Natural killer cell treated with Interleukin-12 subunit alpha and Interleukin-12 subunit beta and Interleukin-15 and Interleukin-18, amount 100 ng/mL, for 72 hours (primary cell): ENCODE measurements around the gene ADH1C. TPM values are rescaled to one million over a fixed set of nuclear protein-coding genes. Genes with fewer than 3 reads are reported as not detected.
A peak's percentile ranks its signal among the peaks of the same experiment; 100 is the strongest.
"Not testable (repeated sequence)": the region's sequence is repeated elsewhere in the genome, so short reads cannot be mapped to it uniquely, and the experiment has no call there.

Source experiments
- ATAC-seq, 2 donors: fragments of 150-1000 bp; cut with Tn5 transposase in 1 of 2; sonication (Bioruptor Pico), chemical (Tn5 transposase) in 1 of 2; 2 replicates each; pipeline ENCODE4 v1.10.0; 2021
- DNase-seq: peaks from one replicate; pipeline ENCODE4 v3.0.0; 2022; ENCODE audit warnings: low spot score
- H3K27ac Mint-ChIP-seq, 2 donors: 1 replicate in 1 of 2; 2 replicates in 1 of 2; pipeline ENCODE4 v1.8.0; 2022; ENCODE audit warnings: mixed read lengths in 2 of 2, mild to moderate bottlenecking in 1 of 2, moderate library complexity in 1 of 2
- H3K27me3 Mint-ChIP-seq, 2 donors: 1 replicate in 1 of 2; 2 replicates in 1 of 2; pipeline ENCODE4 v1.8.0; 2022; ENCODE audit warnings: mixed read lengths in 2 of 2
- H3K36me3 Mint-ChIP-seq: one replicate; pipeline ENCODE4 v1.8.0; 2022; ENCODE audit warnings: mixed read lengths
- H3K4me1 Mint-ChIP-seq, 2 donors: 1 replicate in 1 of 2; 2 replicates in 1 of 2; pipeline ENCODE4 v1.8.0; 2022; ENCODE audit warnings: low read depth in 2 of 2, mixed read lengths in 2 of 2, mild to moderate bottlenecking in 1 of 2
- H3K4me3 Mint-ChIP-seq: one replicate; pipeline ENCODE4 v1.8.0; 2022; ENCODE audit warnings: mixed read lengths
- H3K9me3 Mint-ChIP-seq: 2 replicates; pipeline ENCODE4 v1.8.0; 2022; ENCODE audit warnings: mixed read lengths
- total RNA-seq, 2 donors: library from RNA; stranded (reverse); gene quantifications; one replicate each; pipeline ENCODE4 v1.2.3, GENCODE V29; 2022

ADH1C gene
- total RNA-seq, 2 donors from 2014 or later = not detected

- no peaks in the 10 kb centered on the region for H3K9me3 Mint-ChIP-seq
These were observed 11.1 kb downstream of the ADH1C start for GRCh38 chr4:99341426-99341825.

DNA sequence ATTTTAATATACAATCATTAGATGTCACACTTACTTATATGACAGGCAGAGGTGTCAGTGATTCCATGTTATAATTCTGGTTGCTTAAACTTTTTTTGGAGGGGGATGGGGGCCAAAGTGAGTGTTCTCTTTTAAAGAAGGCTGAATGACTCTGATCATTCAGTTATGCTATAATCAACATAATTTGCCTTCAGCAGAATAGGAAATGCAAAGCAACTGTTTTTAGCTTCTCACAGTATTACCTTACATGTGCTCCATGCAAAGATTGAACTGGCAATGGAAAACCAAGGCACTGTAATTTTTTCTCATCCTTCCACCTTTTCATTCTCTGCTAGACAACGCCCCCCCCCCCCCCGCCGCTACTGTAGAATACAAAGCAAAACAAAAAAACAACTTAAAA, 13.4 kb downstream of the ADH1C start:
- H3K4me3 Mint-ChIP-seq = no peak overlapping the region
- ATAC-seq (no peak), DNase-seq (no peak)
- no peaks in the 10 kb centered on the region for H3K4me1 Mint-ChIP-seq
- H3K27ac Mint-ChIP-seq = no peak overlapping the region
- H3K9me3 Mint-ChIP-seq = peaks cover 3% of the 10 kb centered on the region
- H3K36me3 Mint-ChIP-seq = no peaks in the 10 kb centered on the region
- H3K27me3 Mint-ChIP-seq = peaks cover 0 to 12% of the 10 kb centered on the region in 2 donors

More at GRCh38 chr4:99341426-99341825, 11.1 kb downstream of the ADH1C start:
- no peak for DNase-seq
- Mint-ChIP-seq H3K4me1 (no peaks in the 10 kb centered on the region), H3K4me3 (no peak overlapping the region), H3K27ac (no peak overlapping the region), H3K27me3 (peaks cover 0 to 2% of the 10 kb centered on the region in 2 donors), H3K36me3 (no peaks in the 10 kb centered on the region)
- no peak for ATAC-seq

GRCh38 chr4:99336553-99336952, 16.0 kb downstream of the ADH1C start:
- DNase-seq = no peak
- Mint-ChIP-seq H3K9me3 (peaks cover 3% of the 10 kb centered on the region), H3K36me3 (no peaks in the 10 kb centered on the region), H3K4me1 (no peaks in the 10 kb centered on the region), H3K27ac (no peak overlapping the region), H3K27me3 (peaks cover 0 to 12% of the 10 kb centered on the region in 2 donors), H3K4me3 (no peak overlapping the region)
- no peak for ATAC-seq

DNA sequence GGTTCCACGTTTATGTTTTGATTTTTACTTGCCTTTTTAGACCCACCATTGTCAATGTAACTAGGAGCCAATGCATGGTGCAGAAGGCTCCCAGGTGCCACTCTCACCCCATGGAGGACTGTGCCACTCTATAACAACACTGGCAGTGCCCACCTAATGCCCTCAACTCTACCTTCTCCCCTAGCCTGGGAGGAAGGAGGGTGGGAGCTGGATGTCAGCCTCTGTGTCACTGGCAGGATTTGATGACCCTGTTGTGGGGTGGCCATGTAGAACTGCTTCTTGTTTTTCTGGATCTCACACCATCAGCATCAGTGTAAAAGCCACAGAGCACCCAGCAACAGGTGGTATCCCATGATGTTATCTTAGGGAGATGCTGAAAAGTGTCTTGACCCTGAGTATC, 17.7 kb downstream of the ADH1C start:
- Mint-ChIP-seq H3K27ac (no peak overlapping the region), H3K4me1 (no peaks in the 10 kb centered on the region), H3K9me3 (peaks cover 3% of the 10 kb centered on the region), H3K4me3 (no peak overlapping the region), H3K36me3 (no peaks in the 10 kb centered on the region), H3K27me3 (peaks cover 0 to 12% of the 10 kb centered on the region in 2 donors)
- ATAC-seq (peak in 1 of 2 donors; percentile 15), DNase-seq (no peak)

DNA sequence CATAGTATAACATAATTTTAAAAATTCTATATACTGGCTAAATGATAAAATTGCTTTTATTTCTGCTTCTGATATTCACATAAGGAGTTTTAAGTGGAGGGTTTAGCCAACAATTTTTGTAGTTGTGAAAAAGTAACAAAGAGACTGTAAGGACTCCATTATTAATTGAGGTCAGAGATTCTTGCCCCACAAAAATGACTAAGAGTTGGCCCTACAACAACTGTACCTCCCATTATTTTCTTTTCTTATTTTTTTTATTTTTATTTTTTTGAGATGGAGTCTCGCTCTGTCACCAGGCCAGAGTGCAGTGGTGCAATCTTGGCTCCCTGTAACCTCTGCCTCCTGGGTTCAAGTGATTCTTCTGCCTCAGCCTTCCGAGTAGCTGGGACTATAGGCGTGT, 21.9 kb downstream of the ADH1C start:
- no peaks in the 10 kb centered on the region for H3K4me1 Mint-ChIP-seq
- no peak overlapping the region for H3K27ac Mint-ChIP-seq
- H3K4me3 Mint-ChIP-seq = no peak overlapping the region
- H3K27me3 Mint-ChIP-seq = peaks cover 0 to 5% of the 10 kb centered on the region in 2 donors
- no peaks in the 10 kb centered on the region for H3K36me3 Mint-ChIP-seq
- DNase-seq (no peak), ATAC-seq (no peak)
- H3K9me3 Mint-ChIP-seq = peaks cover 3% of the 10 kb centered on the region

DNA sequence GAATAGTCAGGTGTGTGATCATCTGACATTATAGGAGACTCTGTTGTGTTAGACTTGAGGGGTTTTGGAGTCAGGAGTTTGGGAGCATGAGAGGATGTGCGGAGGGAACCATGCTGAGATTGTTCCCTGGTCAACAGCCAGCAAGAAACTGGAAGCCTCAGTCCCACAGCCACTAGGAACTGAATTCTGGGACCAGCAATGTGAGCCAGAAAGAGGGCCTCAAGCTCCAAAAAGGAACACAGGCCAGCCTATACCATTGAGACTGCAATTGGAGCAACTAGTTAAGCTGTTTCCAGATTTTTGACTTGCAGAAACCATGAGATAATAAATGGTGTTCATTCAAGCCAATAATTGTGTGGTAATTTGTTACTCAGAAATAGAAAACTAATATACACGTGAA, 22.7 kb downstream of the ADH1C start:
- Mint-ChIP-seq H3K9me3 (no peaks in the 10 kb centered on the region), H3K36me3 (no peaks in the 10 kb centered on the region), H3K4me3 (no peak overlapping the region), H3K27ac (no peak overlapping the region), H3K4me1 (no peaks in the 10 kb centered on the region), H3K27me3 (no peaks in the 10 kb centered on the region)
- ATAC-seq = no peak
- no peak for DNase-seq

DNA sequence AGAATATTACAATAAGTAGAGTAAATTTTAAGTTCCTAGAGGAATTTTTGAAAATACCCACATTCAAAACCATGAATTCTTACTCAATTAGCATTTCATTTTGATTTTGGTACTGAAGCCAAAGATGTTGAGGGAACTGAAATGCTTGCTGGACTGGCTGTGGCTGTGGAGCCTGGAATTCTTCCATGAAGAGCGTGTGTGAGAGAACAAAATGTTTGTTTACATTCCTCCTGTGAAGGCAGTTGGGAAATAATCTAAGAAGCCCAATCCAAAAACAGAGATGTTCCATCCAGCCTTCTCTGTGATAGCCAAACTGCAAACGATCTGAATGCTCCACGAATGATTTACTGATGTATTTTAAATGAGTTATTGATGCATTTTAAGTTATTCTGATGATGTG, 27.6 kb downstream of the ADH1C start:
- peaks cover 0 to 2% of the 10 kb centered on the region in 2 donors for H3K27me3 Mint-ChIP-seq
- ATAC-seq (no peak), DNase-seq (no peak)
- peaks cover 2% of the 10 kb centered on the region for H3K9me3 Mint-ChIP-seq
- no peaks in the 10 kb centered on the region for H3K36me3 Mint-ChIP-seq
- H3K27ac Mint-ChIP-seq = no peak overlapping the region
- no peak overlapping the region for H3K4me3 Mint-ChIP-seq
- no peaks in the 10 kb centered on the region for H3K4me1 Mint-ChIP-seq

DNA sequence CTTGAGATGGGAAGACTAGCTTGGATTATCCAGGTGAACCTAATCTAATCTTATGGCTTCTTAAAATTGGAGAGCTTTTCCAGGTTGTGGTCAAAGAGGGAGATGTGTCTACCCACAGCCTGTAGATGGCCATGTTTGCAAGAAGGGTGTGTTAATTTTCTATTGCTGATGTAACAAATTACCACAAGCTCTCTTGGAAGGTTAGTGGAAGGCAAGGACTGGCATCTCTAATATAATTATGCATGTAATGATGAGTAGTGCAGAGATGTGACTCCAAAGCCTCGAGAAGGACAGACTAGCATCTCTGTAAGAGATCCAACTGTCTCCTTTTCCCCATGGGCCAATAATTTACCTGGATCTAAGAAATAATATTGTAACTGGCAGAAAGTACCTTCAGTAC, 28.2 kb downstream of the ADH1C start:
- H3K27me3 Mint-ChIP-seq = peaks cover 0 to 2% of the 10 kb centered on the region in 2 donors
- H3K27ac Mint-ChIP-seq = no peak overlapping the region
- H3K36me3 Mint-ChIP-seq = no peaks in the 10 kb centered on the region
- ATAC-seq (no peak), DNase-seq (no peak)
- H3K9me3 Mint-ChIP-seq = peaks cover 2% of the 10 kb centered on the region
- no peak overlapping the region for H3K4me3 Mint-ChIP-seq
- no peaks in the 10 kb centered on the region for H3K4me1 Mint-ChIP-seq

GRCh38 chr4:99323756-99324155, 28.8 kb downstream of the ADH1C start:
- no peaks in the 10 kb centered on the region for H3K36me3 Mint-ChIP-seq

DNA sequence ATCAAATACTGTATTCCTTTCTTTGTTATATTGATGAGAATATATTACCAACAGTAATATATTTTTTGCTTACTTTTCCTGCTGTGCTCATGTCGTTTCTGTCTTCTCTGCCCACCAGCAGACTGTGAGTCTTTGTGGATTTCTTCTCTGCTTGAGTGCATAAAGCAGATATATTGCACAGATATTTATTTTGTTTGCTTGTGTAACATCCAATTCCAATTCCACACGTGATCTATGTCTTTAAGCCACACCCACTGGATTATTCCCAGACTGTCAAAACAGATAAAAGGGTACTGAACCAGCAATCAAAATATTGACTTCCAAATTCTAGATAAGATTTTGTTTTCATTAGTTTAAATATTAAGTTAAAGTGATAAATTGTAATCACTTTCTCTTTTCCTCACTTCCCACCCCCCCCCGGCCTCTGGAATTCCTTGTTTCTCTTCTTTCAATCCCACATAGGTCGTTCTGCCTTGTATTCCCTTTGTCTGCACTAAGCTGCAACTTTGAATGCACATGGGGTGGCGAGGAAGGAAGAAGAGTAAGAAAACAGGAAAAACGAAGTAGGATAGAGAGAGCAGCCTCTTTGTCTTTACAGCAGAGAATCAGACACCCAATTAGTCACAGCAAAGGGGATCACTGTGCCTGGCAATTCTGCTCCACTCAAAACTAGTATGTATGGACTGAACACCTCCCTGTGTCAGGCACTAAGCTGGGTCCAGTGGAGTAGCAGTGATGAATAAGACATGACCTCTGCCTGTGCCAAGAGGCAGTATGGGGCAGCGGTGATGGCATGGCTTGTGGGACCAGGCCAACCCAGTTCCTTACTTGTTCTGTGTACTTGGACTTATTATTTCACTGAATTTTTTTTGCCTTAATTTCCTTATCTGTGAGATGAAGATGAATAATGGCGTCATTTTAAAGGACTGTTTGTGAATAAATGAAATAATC, 31.0 kb downstream of the ADH1C start, which contains the start of gene ADH1B:
ADH1B (minus strand) TSS at position 161 of the 951 bp plus-strand sequence; CDS start at position 91, 70 bp downstream.
- Mint-ChIP-seq H3K4me1 (no peaks in the 10 kb centered on the region), H3K4me3 (no peak within 1 kb of the TSS), H3K27ac (no peak within 1 kb of the TSS), H3K27me3 (peaks cover 0 to 2% of the 10 kb centered on the region in 2 donors), H3K36me3 (no peaks in the 10 kb centered on the region), H3K9me3 (peaks cover 2% of the 10 kb centered on the region)
- ATAC-seq = no peak
- no peak for DNase-seq

More at GRCh38 chr4:99323756-99324155, 28.8 kb downstream of the ADH1C start:
- Mint-ChIP-seq H3K27ac (no peak overlapping the region), H3K4me1 (no peaks in the 10 kb centered on the region), H3K9me3 (peaks cover 2% of the 10 kb centered on the region), H3K27me3 (peaks cover 0 to 2% of the 10 kb centered on the region in 2 donors), H3K4me3 (no peak overlapping the region)
- ATAC-seq (no peak), DNase-seq (no peak)

- not testable (repeated sequence) for H3K27me3 Mint-ChIP-seq, ATAC-seq
These were observed 34.7 kb downstream of the ADH1C start for GRCh38 chr4:99317811-99318210.

GRCh38 chr4:99317354-99317753, 35.2 kb downstream of the ADH1C start:
- ATAC-seq = no peak
- no peak for DNase-seq
- peaks cover 0 to 2% of the 10 kb centered on the region in 2 donors for H3K27me3 Mint-ChIP-seq
- peaks cover 2% of the 10 kb centered on the region for H3K9me3 Mint-ChIP-seq
- H3K27ac Mint-ChIP-seq = no peak overlapping the region
- H3K36me3 Mint-ChIP-seq = no peaks in the 10 kb centered on the region
- H3K4me3 Mint-ChIP-seq = no peak overlapping the region
- no peaks in the 10 kb centered on the region for H3K4me1 Mint-ChIP-seq

More at GRCh38 chr4:99317811-99318210, 34.7 kb downstream of the ADH1C start:
- not testable (repeated sequence) for H3K4me1 Mint-ChIP-seq, DNase-seq, H3K27ac Mint-ChIP-seq, H3K9me3 Mint-ChIP-seq, H3K4me3 Mint-ChIP-seq, H3K36me3 Mint-ChIP-seq

GRCh38 chr4:99315839-99316238, 36.7 kb downstream of the ADH1C start:
- Mint-ChIP-seq H3K27ac (no peak overlapping the region), H3K4me3 (no peak overlapping the region), H3K27me3 (peaks cover 0 to 2% of the 10 kb centered on the region in 2 donors), H3K9me3 (peaks cover 2% of the 10 kb centered on the region), H3K4me1 (no peaks in the 10 kb centered on the region), H3K36me3 (no peaks in the 10 kb centered on the region)
- DNase-seq (no peak), ATAC-seq (peak in 1 of 2 donors; percentile 20)

DNA sequence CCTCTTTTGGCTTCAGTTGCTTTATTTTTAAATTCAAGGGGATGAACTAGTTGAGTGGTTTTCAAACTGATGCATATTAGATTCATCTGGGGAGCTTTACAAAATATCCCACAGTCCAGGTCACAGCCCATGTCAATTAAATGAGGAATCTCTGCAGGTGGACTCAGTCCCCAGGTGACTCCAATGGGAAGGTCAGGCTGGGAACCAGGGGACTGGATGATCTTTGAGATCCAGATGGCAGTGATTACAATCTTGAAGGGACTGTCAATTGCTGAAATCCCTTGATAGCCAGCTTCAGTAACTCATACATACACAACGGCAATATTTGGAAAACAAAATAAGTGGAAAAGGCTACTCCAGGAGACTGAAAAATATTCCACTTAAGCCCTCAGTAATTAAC, 38.3 kb downstream of the ADH1C start:
- no peaks in the 10 kb centered on the region for H3K36me3 Mint-ChIP-seq
- no peak overlapping the region for H3K4me3 Mint-ChIP-seq
- no peaks in the 10 kb centered on the region for H3K9me3 Mint-ChIP-seq
- no peak overlapping the region for H3K27ac Mint-ChIP-seq
- H3K27me3 Mint-ChIP-seq = no peaks in the 10 kb centered on the region
- ATAC-seq = no peak
- H3K4me1 Mint-ChIP-seq = no peaks in the 10 kb centered on the region
- no peak for DNase-seq
